ENCODE results near the gene SDF2. TPM values are rescaled to one million over a fixed set of nuclear protein-coding genes. Genes with fewer than 3 reads are reported as not detected.

The SDF2 gene
- total and polyA plus RNA-seq, 2 donors (not counting 1 experiment from before 2014, with no cell fraction given): 58.5 to 65.2 TPM

- no peaks in the 10 kb centered on the region for H4K20me1 ChIP-seq (ENCODE audit: control insufficient read depth, extremely low read depth, insufficient read depth, low read length)
- peaks cover 13% of the 10 kb centered on the region for H3K36me3 ChIP-seq (ENCODE audit: control insufficient read depth, insufficient read depth, low read length)
- H3K4me1 ChIP-seq (ENCODE audit: control insufficient read depth, extremely low read depth, insufficient read depth, low read length): peaks cover 6% of the 10 kb centered on the region
- no peaks in the 10 kb centered on the region for H3K79me2 ChIP-seq (ENCODE audit: control insufficient read depth, insufficient read depth, low read length)
- H3K9me3 ChIP-seq (ENCODE audit: control insufficient read depth, insufficient read depth, low read depth, low read length): no peaks in the 10 kb centered on the region
- TF ChIP-seq, protein P1, sequence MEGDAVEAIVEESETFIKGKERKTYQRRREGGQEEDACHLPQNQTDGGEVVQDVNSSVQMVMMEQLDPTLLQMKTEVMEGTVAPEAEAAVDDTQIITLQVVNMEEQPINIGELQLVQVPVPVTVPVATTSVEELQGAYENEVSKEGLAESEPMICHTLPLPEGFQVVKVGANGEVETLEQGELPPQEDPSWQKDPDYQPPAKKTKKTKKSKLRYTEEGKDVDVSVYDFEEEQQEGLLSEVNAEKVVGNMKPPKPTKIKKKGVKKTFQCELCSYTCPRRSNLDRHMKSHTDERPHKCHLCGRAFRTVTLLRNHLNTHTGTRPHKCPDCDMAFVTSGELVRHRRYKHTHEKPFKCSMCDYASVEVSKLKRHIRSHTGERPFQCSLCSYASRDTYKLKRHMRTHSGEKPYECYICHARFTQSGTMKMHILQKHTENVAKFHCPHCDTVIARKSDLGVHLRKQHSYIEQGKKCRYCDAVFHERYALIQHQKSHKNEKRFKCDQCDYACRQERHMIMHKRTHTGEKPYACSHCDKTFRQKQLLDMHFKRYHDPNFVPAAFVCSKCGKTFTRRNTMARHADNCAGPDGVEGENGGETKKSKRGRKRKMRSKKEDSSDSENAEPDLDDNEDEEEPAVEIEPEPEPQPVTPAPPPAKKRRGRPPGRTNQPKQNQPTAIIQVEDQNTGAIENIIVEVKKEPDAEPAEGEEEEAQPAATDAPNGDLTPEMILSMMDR (conservative IDR thresholded peaks at IDR 0.05 in 1 of 2, IDR thresholded peaks at IDR 0.05 in 1 of 2; ENCODE audit: low read depth in 1 of 2, low read length in 2 of 2): no peak
- no peak for TF ChIP-seq EZH2 (IDR thresholded peaks at IDR 0.05; ENCODE audit: low read length, missing control alignments)
- no peak overlapping the region for H3K4me3 ChIP-seq (replicated peaks in 1 of 4; ENCODE audit: control extremely low read depth in 1 of 4, insufficient read depth in 1 of 4, low read depth in 3 of 4, low read length in 4 of 4)
- no peak overlapping the region for H3K9ac ChIP-seq (ENCODE audit: insufficient read depth, low read length)
- no peak overlapping the region for H3K27ac ChIP-seq (ENCODE audit: insufficient read depth, low read length)
- H3K27me3 ChIP-seq (ENCODE audit: control insufficient read depth, insufficient read depth, low read length): no peaks in the 10 kb centered on the region
- H2AFZ ChIP-seq (ENCODE audit: low read length): no peak overlapping the region
- no peak for DNase-seq (ENCODE audit: low read depth in 2 of 2)
- H3K4me2 ChIP-seq (ENCODE audit: extremely low read depth, insufficient read depth, low read length): no peak overlapping the region
Observed at GRCh38 chr17:28707339-28707720, 45.6 kb upstream of the SDF2 start.

DNA sequence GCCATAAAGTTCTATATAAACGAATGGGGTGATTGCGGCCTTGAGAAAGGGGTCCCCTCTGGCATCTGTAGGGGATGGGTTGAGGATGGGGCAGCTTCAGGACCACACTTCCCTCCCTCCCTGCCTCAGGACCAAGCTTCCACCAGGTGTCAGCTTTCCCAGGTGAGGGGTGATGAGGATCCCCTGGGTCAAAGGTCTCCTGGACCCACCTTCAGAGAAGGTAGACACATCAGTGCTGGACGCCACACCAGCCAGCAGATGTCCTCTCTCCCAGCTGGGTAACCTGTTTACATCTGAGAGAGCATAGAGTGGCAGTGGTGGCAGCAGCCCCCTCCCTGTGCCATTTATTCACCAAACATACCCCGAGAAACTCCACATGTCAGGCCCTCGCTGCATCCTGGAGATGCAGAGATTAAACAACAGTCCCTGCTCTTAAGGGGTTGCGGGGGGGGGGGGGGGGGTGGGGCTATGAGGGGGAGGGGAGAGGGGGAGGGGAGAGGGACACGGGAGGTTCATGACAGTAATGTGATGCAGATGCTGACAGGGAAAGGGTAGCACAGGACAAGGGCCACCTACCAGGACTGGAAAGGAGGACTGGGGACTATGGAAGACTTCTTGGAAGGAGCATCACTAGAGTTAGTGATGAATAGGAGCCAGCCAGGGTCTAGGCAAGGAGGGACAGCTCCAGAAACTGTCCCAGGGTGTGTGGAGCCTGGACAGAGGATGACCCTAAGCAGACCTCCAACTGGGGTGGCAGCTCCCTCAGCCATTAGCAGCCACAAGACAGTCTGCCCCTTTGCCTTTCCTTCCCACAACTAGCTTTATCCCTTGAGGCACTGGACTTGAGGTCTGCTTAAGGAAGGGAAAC is 45.0 kb upstream of the SDF2 start:
- TF ChIP-seq EZH2 (IDR thresholded peaks at IDR 0.05; ENCODE audit: low read length, missing control alignments): no peak
- TF ChIP-seq, protein P1 (conservative IDR thresholded peaks at IDR 0.05 in 1 of 2, IDR thresholded peaks at IDR 0.05 in 1 of 2; ENCODE audit: low read depth in 1 of 2, low read length in 2 of 2): no peak
- DNase-seq (ENCODE audit: low read depth in 2 of 2): no peak
- Histone ChIP-seq H2AFZ (ENCODE audit: low read length) (no peak overlapping the region), H3K4me2 (ENCODE audit: extremely low read depth, insufficient read depth, low read length) (no peak overlapping the region), H3K27ac (ENCODE audit: insufficient read depth, low read length) (no peak overlapping the region), H3K9ac (ENCODE audit: insufficient read depth, low read length) (no peak overlapping the region), H3K4me3 (replicated peaks in 1 of 4; ENCODE audit: control extremely low read depth in 1 of 4, insufficient read depth in 1 of 4, low read depth in 3 of 4, low read length in 4 of 4) (no peak overlapping the region), H3K79me2 (ENCODE audit: control insufficient read depth, insufficient read depth, low read length) (no peaks in the 10 kb centered on the region), H3K36me3 (ENCODE audit: control insufficient read depth, insufficient read depth, low read length) (peaks cover 17% of the 10 kb centered on the region), H3K27me3 (ENCODE audit: control insufficient read depth, insufficient read depth, low read length) (no peaks in the 10 kb centered on the region), H3K4me1 (ENCODE audit: control insufficient read depth, extremely low read depth, insufficient read depth, low read length) (no peaks in the 10 kb centered on the region), H4K20me1 (ENCODE audit: control insufficient read depth, extremely low read depth, insufficient read depth, low read length) (no peaks in the 10 kb centered on the region), H3K9me3 (ENCODE audit: control insufficient read depth, insufficient read depth, low read depth, low read length) (no peaks in the 10 kb centered on the region)

DNA sequence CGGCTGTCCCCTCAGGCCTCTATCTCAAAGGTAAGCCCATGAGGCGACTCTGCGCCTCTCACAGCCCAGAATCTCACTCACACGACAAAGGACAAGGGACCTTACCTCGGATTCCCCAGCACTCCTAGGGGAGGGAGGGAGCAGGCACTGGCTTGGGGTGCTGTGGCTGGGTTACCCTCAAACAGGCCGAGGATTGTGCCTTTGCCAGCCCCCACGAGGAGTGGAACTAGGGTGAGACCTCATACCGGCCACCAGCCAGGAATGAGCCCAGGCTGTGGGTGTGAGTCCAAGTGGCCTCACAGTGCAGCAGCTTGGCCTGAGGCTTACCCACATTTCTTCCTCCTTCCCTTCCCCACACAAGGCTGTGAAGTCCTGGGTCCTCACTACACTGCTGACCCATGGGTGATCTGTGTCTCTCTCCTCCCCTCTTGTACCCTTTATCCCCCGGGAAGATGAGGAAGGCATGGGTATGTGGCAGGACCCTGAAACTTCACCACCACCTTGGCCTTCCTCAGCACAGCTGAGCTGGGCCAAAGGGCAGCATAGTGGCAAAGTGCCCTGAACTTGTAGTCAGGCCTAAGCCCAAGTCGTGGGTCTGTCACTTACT is 44.1 kb upstream of the SDF2 start:
- Histone ChIP-seq H3K27me3 (ENCODE audit: control insufficient read depth, insufficient read depth, low read length) (no peaks in the 10 kb centered on the region), H3K9me3 (ENCODE audit: control insufficient read depth, insufficient read depth, low read depth, low read length) (no peaks in the 10 kb centered on the region), H3K4me1 (ENCODE audit: control insufficient read depth, extremely low read depth, insufficient read depth, low read length) (no peaks in the 10 kb centered on the region), H3K4me3 (replicated peaks in 1 of 4; ENCODE audit: control extremely low read depth in 1 of 4, insufficient read depth in 1 of 4, low read depth in 3 of 4, low read length in 4 of 4) (no peak overlapping the region), H4K20me1 (ENCODE audit: control insufficient read depth, extremely low read depth, insufficient read depth, low read length) (no peaks in the 10 kb centered on the region), H3K4me2 (ENCODE audit: extremely low read depth, insufficient read depth, low read length) (no peak overlapping the region), H2AFZ (ENCODE audit: low read length) (no peak overlapping the region), H3K79me2 (ENCODE audit: control insufficient read depth, insufficient read depth, low read length) (no peaks in the 10 kb centered on the region), H3K27ac (ENCODE audit: insufficient read depth, low read length) (no peak overlapping the region), H3K9ac (ENCODE audit: insufficient read depth, low read length) (no peak overlapping the region), H3K36me3 (ENCODE audit: control insufficient read depth, insufficient read depth, low read length) (peaks cover 24% of the 10 kb centered on the region)
- DNase-seq (ENCODE audit: low read depth in 2 of 2): no peak
- TF ChIP-seq EZH2 (IDR thresholded peaks at IDR 0.05; ENCODE audit: low read length, missing control alignments): no peak
- TF ChIP-seq, protein P1 (conservative IDR thresholded peaks at IDR 0.05 in 1 of 2, IDR thresholded peaks at IDR 0.05 in 1 of 2; ENCODE audit: low read depth in 1 of 2, low read length in 2 of 2): no peak

All from fibroblast of lung (primary cell).